ENCODE data around the gene PLD4. TPM values are rescaled to one million over a fixed set of nuclear protein-coding genes. Genes with fewer than 3 reads are reported as not detected.
A peak's percentile ranks its signal among the peaks of the same experiment; 100 is the strongest.

Gene PLD4
- total and polyA plus RNA-seq, 2 of the 8 experiments (the other 6 are each of a cell fraction or from before 2014, with no cell fraction given): 0.05 TPM; not detected in 1

GRCh38 chr14:104885031-104885972 lies 39.4 kb upstream of the PLD4 start:
- Histone ChIP-seq H3K27ac (ENCODE audit: low read depth, low read length) (no peak overlapping the region), H2BK5ac (ENCODE audit: low read depth, low read length) (no peak overlapping the region), H4K5ac (ENCODE audit: insufficient read length, low read depth, low read length) (no peak overlapping the region), H2BK120ac (replicated peaks; ENCODE audit: low read depth, low read length) (no peak overlapping the region), H3K14ac (ENCODE audit: insufficient read length) (no peak overlapping the region), H4K91ac (replicated peaks; ENCODE audit: insufficient read length, low read length) (no peak overlapping the region), H3K56ac (replicated peaks; ENCODE audit: insufficient read length, low read depth, low read length) (no peak overlapping the region), H3K23ac (ENCODE audit: insufficient read length) (no peak overlapping the region), H3K4me2 (ENCODE audit: insufficient read depth in 1 of 2, low read depth in 2 of 2, low read length in 2 of 2) (no peak overlapping the region), H3K9ac (replicated peaks in 1 of 4; ENCODE audit: extremely low read depth in 1 of 4, low read depth in 3 of 4, low read length in 3 of 4) (no peak overlapping the region), H3K4me1 (replicated peaks in 1 of 4; ENCODE audit: control insufficient read depth in 3 of 4, insufficient read depth in 4 of 4, low read length in 3 of 4) (peaks cover 0 to 13% (median 0%) of the 10 kb centered on the region in 4 experiments; a peak in 2 of 7 replicates), H3K4me3 (ENCODE audit: extremely low read depth in 1 of 4, insufficient read depth in 2 of 4, low read depth in 3 of 4, low read length in 4 of 4) (no peak overlapping the region), H3K4ac (replicated peaks; ENCODE audit: insufficient read length, low read depth, low read length) (no peak overlapping the region), H2BK15ac (ENCODE audit: low read length) (no peak overlapping the region), H3K23me2 (ENCODE audit: low read depth, low read length) (peaks cover 3% of the 10 kb centered on the region; the same call in 1 of the 2 replicates), H3K18ac (ENCODE audit: extremely low read depth, low read length) (no peak overlapping the region), H3K27me3 (replicated peaks in 1 of 4; ENCODE audit: control insufficient read depth in 3 of 4, extremely low read depth in 1 of 4, insufficient read depth in 3 of 4, low read length in 3 of 4) (no peaks in the 10 kb centered on the region), H4K20me1 (replicated peaks in 1 of 2; ENCODE audit: control insufficient read depth in 1 of 2, insufficient read depth in 2 of 2, low read length in 2 of 2) (peaks cover 0 to 18% of the 10 kb centered on the region in 2 experiments), H3K36me3 (ENCODE audit: control insufficient read depth in 2 of 4, insufficient read depth in 4 of 4, low read length in 3 of 4) (peaks cover 2 to 41% (median 5%) of the 10 kb centered on the region in 4 experiments; a peak in 5 of 8 replicates), H3K79me1 (ENCODE audit: low read depth, low read length) (no peaks in the 10 kb centered on the region; the same call in 1 of the 2 replicates), H2AK5ac (ENCODE audit: low read depth, low read length) (no peak overlapping the region), H3K9me3 (ENCODE audit: insufficient read depth in 2 of 2, low read depth in 1 of 2, low read length in 1 of 2) (no peaks in the 10 kb centered on the region), H3K79me2 (ENCODE audit: control insufficient read depth in 1 of 2, insufficient read depth in 2 of 2, low read length in 2 of 2) (no peaks in the 10 kb centered on the region), H2BK12ac (ENCODE audit: low read depth, low read length) (no peak overlapping the region), H2AFZ (ENCODE audit: low read length) (no peak overlapping the region), H4K8ac (ENCODE audit: extremely low read depth, insufficient read depth, low read length) (peak overlapping the region; percentile 51; the same call in 1 of the 2 replicates), H2BK20ac (ENCODE audit: low read length) (no peak overlapping the region)
- whole genome bisulfite sequencing, 2 experiments (ENCODE audit: extremely low coverage in 1 of 2, insufficient coverage in 1 of 2, insufficient read length in 1 of 2, insufficient replicate concordance in 2 of 2, low coverage in 1 of 2, low lambda C conversion rate in 2 of 2, missing lambda C conversion rate in 1 of 2): 94% methylated on average over 21 of the region's 38 CpGs; no CpG with 5 or more reads in 1 of the 2 experiments
- ChIA-PET CTCF (ENCODE audit: partially characterized antibody) (no interaction called here), POLR2A (ENCODE audit: partially characterized antibody) (interaction anchor here (2.7 kb wide), 1 partner anchor 11 kb away, joined by 8 read pairs; no protein-coding TSS in a partner anchor)
- FAIRE-seq: no peak
- peak in 1 of 2 experiments; percentile 42 for DNase-seq (ENCODE audit: low read depth in 1 of 2, low spot score in 2 of 2)
- TF ChIP-seq MAX (IDR thresholded peaks at IDR 0.05) (no peak), SP2 (IDR thresholded peaks at IDR 0.05; ENCODE audit: low read length) (no peak), HDAC2 (IDR thresholded peaks at IDR 0.05; ENCODE audit: borderline replicate concordance in 1 of 2, low read depth in 2 of 2, low read length in 2 of 2) (no peak)

All from H1 (cell line).